ENCODE data around the gene INHBA.

DNA sequence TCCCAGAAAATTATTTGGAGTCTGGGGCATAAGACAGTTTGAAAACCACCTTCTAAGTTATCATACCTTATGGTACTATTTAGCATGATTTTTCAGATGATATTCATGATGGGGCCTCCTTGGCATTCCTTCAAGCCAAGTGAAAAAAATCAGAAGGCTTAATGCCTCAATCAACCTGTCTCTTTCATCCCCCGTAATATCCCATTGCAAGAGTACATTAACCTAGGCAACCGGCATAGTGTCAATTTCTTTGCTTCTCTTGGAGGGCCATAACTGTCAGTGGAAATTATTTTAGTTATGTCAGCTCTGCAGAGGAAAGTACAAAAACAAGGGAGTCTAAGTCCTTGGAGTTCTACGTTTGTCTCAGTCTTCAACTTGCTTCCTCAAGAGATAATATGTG lies 43.4 kb downstream of the INHBA start:
- TF ChIP-seq TAF1 (IDR thresholded peaks at IDR 0.05; ENCODE audit: low read depth) (no peak), RAD21 (IDR thresholded peaks at IDR 0.05; ENCODE audit: low read depth) (no peak)
